HTERT RPE-1 (cell line): ENCODE measurements around the gene SAMD4A.

ENCODE experiments used
- in situ Hi-C: fragments of 300-500 bp; cut with MboI; formaldehyde crosslinking; loops from 4 replicates; pipeline ENCODE4 v1.14.3; 2020; ENCODE audit warnings: low sequenced_read_pairs

Gene SAMD4A

DNA sequence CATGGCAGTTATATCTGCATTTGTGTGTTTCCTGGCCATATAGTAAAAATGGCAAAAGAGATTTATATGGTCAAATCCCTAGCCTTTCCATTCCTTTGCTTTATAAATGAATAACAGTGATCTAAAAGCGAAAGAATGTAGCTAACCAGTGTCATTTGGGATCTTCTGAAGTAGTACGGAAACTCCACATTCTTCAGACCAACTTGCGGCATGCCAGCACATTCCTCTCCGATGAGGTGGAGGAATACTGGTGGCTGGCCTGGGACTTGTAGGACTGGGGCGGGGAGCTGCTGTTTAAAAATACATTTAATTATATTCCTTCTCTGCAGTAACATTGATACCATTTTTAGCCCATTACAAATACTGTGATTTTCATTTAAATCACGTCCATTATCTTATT lies 85.3 kb downstream of the SAMD4A start:
- in situ Hi-C loops = no loop called here

DNA sequence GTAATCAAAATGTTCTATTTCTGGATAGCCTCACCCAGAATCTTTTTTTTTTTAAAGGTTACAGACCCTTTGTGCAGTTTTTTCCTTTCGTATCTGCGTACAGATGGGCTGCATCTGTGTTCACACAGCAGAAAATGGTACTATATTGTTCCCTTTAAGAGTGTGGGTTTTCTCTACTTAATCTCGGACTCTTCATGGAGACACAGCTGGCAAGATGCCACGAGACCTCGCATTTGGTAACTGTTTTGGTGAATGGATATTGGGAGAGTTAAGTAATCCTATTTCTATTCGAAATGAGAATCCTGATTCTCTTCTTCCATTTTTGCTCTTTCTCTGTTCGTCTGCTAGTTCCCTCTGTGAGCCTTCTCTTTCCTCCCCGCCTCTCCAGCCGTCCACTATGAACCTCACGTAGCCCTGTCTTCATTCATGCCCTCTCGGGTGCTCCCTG lies 85.7 kb downstream of the SAMD4A start:
- in situ Hi-C loops = no loop called here

DNA sequence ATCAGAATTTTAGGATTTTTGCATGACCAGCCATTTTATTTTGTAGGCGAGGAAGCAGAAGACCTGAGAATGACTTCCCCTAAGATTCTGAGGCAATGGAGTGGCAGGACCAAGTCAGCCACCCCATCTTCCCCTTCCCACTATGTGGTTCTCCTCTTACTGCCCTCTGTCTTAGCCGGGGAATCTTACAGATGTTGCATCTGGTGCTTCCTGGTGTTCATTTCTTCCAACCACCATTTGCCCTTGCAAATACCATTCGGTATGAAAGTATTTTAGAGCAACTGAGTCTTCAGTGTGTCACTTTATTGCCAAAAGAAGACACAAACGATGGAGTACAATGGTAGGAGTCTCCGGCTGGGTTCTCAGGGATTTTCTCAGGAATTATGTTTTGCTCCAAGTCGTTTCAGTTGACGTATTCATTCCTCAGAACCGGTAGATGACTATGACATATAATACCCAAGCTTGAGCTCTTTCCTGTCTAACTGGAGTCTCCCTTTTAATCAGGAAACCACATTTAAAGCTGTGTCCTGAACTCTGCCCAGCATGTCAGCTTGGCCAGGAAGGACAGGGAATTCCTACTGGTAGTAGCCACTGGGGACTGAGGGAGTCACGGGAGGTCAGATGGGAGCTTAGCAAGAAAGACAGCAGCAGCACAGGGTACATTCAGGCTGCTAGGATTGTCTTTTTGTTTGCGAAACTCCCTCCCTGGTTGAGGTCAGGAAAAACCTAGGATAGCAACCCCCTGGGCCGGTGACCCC lies 87.0 kb downstream of the SAMD4A start:
- in situ Hi-C loops = no loop called here

DNA sequence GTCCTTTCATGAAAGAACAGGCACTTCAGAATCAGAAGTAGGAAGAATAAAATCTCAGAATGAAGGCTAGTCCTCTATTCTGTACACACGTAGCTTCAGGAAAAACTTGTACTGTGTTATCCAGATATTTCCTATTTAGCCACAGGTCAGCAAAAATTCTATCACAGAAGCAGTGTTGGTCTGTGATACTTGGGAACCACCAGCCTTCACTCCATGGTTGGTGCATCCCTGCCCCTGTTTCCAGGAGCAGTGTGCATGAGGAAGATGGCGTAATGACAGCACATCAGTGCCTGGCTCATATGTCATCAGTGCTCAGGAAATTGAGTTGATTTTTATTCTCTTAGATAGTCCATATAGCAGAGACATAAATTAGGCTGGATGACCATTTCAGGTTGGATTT lies 87.7 kb downstream of the SAMD4A start:
- in situ Hi-C loops = no loop called here

DNA sequence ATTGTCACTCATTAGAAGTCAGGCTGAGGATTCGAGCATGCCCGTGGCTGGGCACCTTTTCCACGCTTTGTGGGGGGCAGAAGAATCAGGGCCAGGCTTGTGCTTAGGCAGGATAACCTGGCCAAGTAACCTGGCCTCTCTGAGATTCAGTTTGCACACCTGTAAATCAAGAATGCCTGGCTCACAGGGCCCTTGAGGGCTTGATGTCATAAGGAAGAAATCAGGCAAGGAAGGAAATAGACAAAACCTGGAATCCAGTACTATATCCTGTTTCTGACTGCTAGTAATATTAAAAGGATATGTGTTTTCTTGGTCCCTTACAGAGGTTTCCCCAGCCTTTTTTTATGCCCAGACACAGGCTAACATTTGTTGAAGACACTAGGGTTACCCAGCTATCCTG lies 91.9 kb downstream of the SAMD4A start:
- in situ Hi-C loops = no loop called here

DNA sequence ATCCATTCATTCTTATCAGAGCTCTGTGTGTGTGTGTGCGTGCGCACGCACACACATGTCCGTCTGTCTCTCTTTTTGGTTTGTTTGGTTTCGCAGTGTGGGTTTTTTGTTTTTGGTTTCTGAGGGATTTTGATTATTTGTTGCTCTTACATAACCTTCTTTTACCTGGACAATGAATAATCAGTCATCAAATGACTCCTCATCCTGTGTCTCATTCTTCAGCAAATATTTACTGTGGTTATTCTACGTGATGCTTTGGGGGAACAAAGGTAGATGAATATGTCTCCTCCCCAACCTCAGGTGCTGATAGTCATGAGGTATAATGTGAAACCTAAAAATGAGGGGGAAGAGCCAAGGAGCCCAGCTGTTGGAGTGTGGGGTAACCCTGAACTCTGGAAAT lies 92.4 kb downstream of the SAMD4A start:
- in situ Hi-C loops = no loop called here

DNA sequence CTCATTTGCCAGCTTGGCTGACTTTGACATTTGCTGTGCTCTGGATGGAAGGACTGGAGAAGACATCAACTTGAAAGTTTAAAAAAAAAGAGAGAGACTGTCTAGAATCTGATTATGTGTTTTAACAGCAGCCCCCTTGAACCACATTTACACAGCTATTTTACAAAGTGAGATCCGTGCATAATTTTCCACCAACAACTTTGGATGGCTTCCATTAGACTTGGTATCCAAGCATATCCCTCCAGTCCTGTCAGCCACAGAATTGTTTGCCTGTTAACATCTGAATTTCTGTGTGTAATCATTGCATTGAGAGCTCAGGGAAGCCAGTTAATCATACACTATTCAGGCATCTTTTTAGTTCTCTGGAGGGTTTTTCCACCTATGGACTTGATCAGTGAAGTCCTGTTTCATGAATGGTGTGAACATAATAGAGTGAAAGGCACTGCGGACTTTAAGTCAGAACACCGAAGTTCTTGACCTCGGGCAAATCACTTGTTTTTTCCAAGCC lies 93.7 kb downstream of the SAMD4A start:
- in situ Hi-C loops = no loop called here

DNA sequence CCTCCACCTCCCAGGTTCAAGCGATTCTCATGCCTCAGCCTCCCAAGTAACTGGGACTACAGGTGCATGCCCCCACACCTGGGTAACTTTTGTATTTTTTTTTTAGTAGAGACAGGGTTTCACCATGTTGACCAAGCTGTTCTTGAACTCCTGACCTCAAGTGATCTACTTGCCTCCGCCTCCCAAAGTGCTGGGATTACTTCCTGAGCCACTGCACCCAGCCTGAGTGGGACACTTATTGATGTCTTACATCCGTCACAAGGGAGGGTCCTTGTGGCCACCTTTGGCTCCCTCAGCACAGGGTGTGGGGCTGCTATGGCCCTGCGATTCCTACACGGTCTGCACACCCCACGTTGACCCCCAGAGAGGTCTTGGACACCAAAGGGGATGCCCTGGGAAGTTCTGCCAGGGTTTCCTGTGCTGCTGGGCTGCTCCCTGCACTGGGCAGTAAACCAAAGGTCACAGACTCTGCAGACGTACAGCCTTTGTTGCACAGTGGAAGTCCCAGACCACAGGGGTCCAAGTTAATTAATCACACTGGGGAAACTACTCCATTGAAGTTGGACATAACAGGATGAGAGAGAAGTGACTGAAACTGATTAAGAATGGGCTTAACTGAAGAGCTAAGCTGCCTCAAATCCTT lies 95.7 kb downstream of the SAMD4A start:
- in situ Hi-C loops = no loop called here

DNA sequence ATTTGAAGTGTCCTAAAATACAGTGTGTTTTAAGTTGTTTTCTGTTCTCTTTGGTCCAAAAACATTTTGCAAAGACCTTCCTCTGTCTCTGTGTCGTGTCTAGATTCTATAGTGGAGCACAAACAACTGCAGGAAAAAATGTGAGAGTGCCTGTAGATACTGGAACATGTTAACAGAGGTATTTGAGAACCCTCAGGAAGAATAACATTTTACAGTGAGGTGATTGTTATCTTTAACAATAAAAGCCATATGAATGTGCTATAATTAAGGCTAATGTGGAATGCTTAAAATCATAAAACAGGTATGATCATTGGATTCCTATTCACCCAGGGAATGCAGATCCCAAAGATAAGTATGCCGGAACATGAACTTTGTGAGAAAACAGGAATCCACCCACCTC lies 98.0 kb downstream of the SAMD4A start:
- in situ Hi-C loops = no loop called here

DNA sequence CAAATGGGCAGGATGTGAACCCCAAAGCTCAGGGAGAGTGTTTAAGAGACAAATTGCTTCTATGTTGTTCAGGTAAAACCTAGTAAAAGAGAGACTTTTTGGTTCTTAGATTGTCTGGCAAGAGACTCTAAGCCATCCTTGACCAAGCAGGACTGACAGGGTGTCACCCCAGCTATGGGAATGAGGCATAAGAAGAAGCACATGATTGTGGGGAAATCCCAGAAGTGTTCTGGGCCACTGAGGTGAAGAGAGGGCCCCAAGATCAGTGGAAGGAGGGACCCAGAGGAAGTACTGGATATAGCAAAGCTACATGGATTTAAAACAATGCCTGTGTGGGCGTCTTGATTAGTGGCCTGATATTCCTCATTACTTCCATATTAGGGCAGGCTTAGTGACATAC lies 99.0 kb downstream of the SAMD4A start:
- in situ Hi-C loops = no loop called here

DNA sequence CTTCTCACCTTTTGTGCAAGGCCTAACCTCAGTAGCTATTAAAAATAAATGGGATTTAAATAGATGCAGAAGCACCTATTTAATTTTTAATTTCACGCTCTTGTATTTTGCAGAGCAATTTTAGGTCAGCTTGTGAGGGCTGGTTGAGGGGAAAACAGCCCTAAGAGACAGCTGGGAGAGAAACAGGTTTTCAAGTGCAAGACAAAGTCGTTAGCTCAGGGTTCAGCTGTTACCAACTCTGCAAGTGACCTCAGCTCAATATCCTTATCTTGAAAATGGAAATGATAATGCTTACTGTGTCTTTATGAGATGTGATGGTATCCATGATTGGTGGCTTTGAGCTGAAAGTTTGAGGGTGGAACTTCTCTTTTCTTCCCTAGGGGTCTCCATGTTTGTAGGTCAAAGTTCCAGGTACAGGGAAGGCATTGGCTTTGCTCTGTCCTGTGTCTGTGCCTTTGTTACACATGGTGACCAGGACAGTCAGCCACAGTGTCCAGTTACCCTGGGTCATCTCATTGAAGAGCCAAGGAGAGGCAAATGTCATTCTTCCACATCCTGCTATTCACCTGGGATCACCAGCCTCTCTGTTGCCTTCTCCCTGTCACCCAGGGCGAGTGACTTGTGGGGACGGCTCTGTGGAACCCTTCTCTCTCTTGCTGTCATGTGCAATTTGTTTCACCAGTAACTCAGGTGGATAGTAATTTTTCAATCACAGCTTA lies 100.3 kb downstream of the SAMD4A start:
- in situ Hi-C loops = no loop called here

DNA sequence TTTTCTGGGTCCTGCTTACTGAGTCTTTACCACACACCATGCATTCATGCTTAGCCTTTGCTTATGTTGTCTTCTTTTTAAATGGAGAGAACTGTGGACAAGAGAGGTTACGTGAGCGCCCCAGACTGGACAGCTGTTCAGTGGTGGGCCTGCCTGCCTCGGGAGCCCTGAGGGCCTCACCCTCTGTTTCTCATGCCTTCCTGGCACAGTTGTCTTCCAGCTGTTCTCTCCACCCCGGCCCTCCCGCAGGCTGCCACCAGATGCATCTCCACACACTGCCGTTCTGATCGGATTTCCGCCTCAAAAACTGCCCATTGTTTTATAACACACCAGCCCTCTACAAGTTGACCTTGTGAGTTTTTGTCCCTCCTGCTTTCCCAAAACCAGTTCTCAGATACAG lies 100.8 kb downstream of the SAMD4A start:
- in situ Hi-C loops = no loop called here

DNA sequence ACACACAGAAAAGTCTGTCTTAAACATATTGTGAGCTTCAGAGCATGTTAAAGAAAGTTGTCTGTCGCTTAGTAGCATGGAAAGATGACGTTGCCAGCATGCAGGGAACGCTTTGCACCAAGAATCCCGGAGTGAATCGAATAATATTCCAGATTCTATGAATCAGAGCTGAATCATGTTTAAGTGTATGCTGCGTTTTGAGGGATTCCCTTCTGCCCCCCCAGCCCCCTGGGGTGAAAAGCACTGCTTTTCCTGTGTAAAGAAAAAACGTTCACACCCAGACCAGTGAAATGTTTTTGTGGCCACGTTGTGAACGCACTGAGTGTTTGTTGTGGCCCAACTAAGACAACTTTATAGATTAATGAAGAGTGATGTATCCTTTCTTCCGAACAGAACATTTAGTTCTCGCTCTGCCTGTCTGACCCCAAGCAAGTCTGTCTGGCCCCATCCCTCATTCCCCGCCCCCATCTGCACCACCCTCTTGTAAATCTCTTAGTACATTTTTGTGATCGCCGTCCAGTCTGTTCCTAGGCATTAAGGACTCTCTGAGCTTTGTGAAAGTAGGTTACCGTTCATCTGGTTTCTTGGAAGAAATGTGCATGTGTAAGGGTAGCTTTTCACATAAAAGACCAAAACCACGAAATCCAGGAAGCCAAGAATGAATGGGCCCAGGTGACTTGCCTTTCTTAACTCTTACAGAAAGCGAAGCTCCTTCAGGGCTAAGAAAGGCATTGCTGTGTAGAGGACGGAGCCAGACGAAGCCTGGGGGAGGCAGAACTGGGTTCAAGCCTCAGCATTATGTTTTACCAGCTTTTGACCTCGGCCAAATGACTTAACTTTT lies 103.0 kb downstream of the SAMD4A start:
- in situ Hi-C loops = no loop called here

DNA sequence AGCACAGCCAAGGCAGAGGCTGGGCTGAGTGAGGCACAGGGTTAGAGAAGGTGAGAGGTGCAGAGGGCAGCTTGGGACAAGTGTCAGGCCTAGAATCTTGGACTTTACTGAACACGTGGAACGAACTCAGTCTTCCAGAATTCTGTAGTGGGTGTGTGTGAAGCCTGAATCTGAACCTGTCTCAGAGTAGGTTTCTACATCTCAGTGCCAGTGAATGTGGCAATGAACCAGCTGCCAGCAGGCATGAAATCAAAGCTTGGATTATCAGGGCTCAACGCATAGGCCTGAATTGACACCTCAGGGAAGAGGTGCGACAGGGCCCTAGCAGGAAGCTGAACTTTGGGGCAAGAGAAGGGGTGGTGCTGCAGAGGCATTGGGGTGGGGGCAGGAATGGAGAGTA lies 104.6 kb downstream of the SAMD4A start:
- in situ Hi-C loops = no loop called here

DNA sequence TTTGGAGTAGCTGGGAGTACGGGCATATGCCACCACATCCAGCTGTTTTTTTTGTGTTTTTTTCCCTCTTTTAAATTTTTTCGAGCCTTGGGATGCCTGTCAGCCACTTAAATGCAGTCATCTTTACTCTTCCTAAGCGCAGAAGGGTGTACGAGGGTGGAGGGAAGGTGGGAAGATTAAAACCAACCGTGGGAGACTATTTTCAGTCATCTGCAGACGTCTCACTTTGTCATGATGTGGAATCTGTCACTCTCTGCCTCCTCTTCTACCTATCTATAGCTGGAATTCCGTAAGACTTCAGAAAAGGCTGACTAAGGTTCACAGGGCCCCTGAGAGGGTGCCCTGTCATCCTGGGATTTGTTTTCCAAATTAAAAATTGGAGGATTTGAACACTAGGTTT lies 105.3 kb downstream of the SAMD4A start:
- in situ Hi-C loops = no loop called here

DNA sequence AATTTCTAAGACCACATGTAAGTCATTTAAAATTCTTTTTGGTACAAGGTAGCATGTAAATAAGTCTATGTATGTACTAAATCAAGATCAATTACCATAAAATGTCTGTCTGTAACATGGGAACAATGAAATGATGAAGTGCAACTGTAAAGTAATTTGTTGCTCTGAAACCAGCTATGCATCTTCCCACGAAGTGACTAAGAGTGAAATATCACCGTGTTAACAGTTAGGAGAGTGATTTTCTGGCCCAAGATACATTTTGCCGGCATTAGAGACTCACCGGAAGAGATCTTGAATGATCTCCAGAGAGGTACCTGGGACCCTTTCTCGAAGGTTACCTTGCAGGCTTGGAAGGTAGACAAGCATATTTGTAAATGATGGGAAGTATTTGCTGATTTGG lies 105.8 kb downstream of the SAMD4A start:
- in situ Hi-C loops = no loop called here

DNA sequence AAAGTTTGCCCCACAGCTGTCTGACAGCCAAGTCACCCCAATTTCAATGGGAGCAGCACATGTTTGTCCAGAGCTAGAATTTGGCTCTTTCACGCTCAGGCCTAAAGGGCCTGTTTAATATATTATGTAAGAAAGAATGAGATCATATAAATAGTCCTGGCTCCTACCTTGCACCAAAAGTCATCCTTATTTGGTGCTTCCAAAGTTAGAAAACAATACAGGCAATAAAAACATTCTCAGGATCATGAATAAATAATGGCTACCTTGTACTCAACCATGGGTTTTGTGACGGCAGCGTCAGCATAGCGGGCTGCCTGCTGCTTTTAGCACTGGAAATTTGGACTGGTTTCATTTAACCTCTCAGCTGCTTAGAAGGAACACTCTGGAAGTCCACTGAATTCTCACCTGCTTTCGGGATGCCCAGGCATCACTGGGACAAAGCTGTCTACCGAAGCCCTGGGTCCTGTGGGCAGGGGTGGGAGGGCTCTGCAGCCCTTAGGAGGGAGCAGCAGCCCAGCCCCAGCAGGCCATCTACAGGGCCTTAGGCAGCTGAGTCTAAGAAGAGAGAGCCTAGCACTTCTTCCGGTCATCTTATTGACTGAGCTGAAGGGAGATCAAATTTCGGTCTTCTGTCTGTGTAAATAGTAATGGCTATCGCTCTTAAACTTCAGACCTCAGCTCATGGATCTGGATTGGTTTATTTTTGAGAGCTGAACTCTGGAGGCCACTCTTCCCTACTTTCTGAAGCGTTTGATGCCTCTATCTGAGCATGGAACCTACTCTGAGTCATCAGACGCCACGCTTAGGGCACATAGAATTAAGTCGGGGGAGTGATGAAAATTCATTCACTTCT lies 106.5 kb downstream of the SAMD4A start:
- in situ Hi-C loops = no loop called here

DNA sequence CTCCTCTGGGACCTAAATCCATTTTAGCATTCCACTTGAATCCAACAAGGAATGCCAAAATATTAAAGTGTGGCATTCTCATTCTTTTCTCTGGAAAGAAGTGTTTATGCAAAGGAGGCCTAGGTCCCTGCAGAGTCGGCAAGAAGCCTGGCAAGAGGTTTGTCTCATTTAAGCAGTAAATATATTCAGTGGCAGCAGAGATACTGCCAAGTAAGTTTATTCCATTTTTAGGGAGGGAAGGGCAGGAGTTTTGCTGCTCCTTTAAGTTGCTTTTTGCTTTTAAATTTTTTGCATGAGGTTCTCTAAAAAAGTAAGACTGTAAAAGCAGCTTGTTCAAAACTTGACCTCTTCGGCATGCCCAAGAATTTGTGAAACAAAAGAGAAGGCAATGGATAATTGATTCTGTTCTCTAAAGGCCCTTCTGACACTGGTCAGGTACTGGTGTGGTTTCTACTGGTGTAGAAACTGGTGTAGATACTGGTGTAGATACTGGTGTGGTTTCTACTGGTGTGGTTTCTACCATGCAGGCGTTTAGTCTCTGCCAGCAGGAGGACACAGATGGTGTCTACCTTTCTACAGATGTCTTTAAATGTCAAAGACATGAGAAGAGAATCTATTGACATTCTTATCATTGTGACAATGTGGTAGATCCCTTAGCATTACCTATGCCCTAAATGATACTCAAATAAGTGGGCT lies 107.3 kb downstream of the SAMD4A start:
- in situ Hi-C loops = no loop called here
